Mesenchymal stem cell (in vitro differentiated cells and primary cell): ENCODE results near the gene TRPM3.

Experiments
- DNase-seq: peaks from one replicate; pipeline ENCODE4 v3.0.0-alpha.2; 2013
- H2AFZ ChIP-seq: one replicate; pipeline ENCODE4 v1.6.1; 2013; ENCODE audit warnings: low read depth, mild to moderate bottlenecking, control low read depth, inconsistent platforms, low read length, moderate library complexity
- H2AK5ac ChIP-seq: 2 replicates; pipeline ENCODE4 v1.6.1; 2013; ENCODE audit warnings: low read length, moderate library complexity, mild to moderate bottlenecking, inconsistent platforms; ENCODE audit not compliant: severe bottlenecking
- H2BK120ac ChIP-seq: one replicate; pipeline ENCODE4 v1.6.1; 2013; ENCODE audit warnings: low read depth, mild to moderate bottlenecking, inconsistent platforms, low read length, moderate library complexity
- H2BK12ac ChIP-seq, 2 experiments: one replicate each; pipeline ENCODE4 v1.6.1; 2013; ENCODE audit warnings: inconsistent platforms in 2 of 2, low read length in 2 of 2, mild to moderate bottlenecking in 2 of 2, moderate library complexity in 2 of 2, control low read depth in 1 of 2
- H2BK15ac ChIP-seq: one replicate; pipeline ENCODE4 v1.6.1; 2013; ENCODE audit warnings: mild to moderate bottlenecking, low read depth, inconsistent platforms; ENCODE audit not compliant: poor library complexity, severe bottlenecking
- H2BK5ac ChIP-seq: 2 replicates; pipeline ENCODE4 v1.6.1; 2013; ENCODE audit warnings: low read depth, mild to moderate bottlenecking, low read length, control low read depth, inconsistent platforms; ENCODE audit not compliant: poor library complexity, severe bottlenecking
- H3K14ac ChIP-seq, 2 experiments: one replicate each; pipeline ENCODE4 v1.6.1; 2013; ENCODE audit warnings: inconsistent platforms in 2 of 2, low read length in 2 of 2, control low read depth in 1 of 2, mild to moderate bottlenecking in 1 of 2, moderate library complexity in 1 of 2
- H3K18ac ChIP-seq, 2 experiments: one replicate each; pipeline ENCODE4 v1.6.1; 2013; ENCODE audit warnings: inconsistent platforms in 2 of 2, low read length in 2 of 2, control low read depth in 1 of 2, low read depth in 1 of 2, mild to moderate bottlenecking in 1 of 2
- H3K23ac ChIP-seq, 2 experiments: one replicate each; pipeline ENCODE4 v1.6.1; 2013; ENCODE audit warnings: inconsistent platforms in 2 of 2, low read length in 2 of 2, mild to moderate bottlenecking in 2 of 2, moderate library complexity in 2 of 2, control low read depth in 1 of 2
- H3K27ac ChIP-seq: 2 replicates; pipeline ENCODE4 v1.5.1; 2013; ENCODE audit warnings: mild to moderate bottlenecking, moderate library complexity, low read length, control low read depth, inconsistent platforms; ENCODE audit not compliant: poor library complexity, severe bottlenecking
- H3K27me3 ChIP-seq, 2 experiments: 2 replicates each; pipeline versions ENCODE4 v1.6.1 to v1.7.0; 2013; ENCODE audit warnings: low read length in 2 of 2, mild to moderate bottlenecking in 2 of 2, moderate library complexity in 2 of 2, control low read depth in 1 of 2, inconsistent platforms in 1 of 2; ENCODE audit not compliant: control insufficient read depth in 1 of 2, insufficient read depth in 1 of 2
- H3K36me3 ChIP-seq, 2 experiments: 2 replicates each; pipeline versions ENCODE4 v1.6.1 to v1.7.0; 2013; ENCODE audit warnings: low read length in 2 of 2, control low read depth in 1 of 2, inconsistent platforms in 1 of 2, low read depth in 1 of 2, mild to moderate bottlenecking in 1 of 2; ENCODE audit not compliant: insufficient read depth in 2 of 2, control insufficient read depth in 1 of 2
- H3K4ac ChIP-seq, 2 experiments: one replicate each; pipeline ENCODE4 v1.6.1; 2013; ENCODE audit warnings: inconsistent platforms in 2 of 2, low read length in 2 of 2, mild to moderate bottlenecking in 2 of 2, moderate library complexity in 2 of 2, control low read depth in 1 of 2, low read depth in 1 of 2
- H3K4me1 ChIP-seq: 2 replicates; pipeline ENCODE4 v1.6.1; 2013; ENCODE audit warnings: low read depth, low read length, control low read depth; ENCODE audit not compliant: control insufficient read depth, insufficient read depth
- H3K4me2 ChIP-seq: 2 replicates; pipeline ENCODE4 v1.6.1; 2013; ENCODE audit warnings: low read length, mild to moderate bottlenecking, inconsistent platforms; ENCODE audit not compliant: poor library complexity, severe bottlenecking
- H3K4me3 ChIP-seq, 2 experiments: 2 replicates each; pipeline versions ENCODE4 v1.5.1 to v1.7.0; 2013; ENCODE audit warnings: low read length in 2 of 2, mild to moderate bottlenecking in 2 of 2, control low read depth in 1 of 2, low read depth in 1 of 2; ENCODE audit not compliant: insufficient read depth in 1 of 2
- H3K79me1 ChIP-seq: replicated peaks from 2 replicates; pipeline ENCODE4 v1.6.1; 2013; ENCODE audit warnings: mild to moderate bottlenecking, control low read depth, low read length, inconsistent platforms; ENCODE audit not compliant: poor library complexity, severe bottlenecking
- H3K9ac ChIP-seq: 2 replicates; pipeline ENCODE4 v1.7.0; 2013; ENCODE audit warnings: mild to moderate bottlenecking, low read length, moderate library complexity
- H3K9me3 ChIP-seq: 2 replicates; pipeline ENCODE4 v1.7.0; 2013; ENCODE audit warnings: mild to moderate bottlenecking, low read length; ENCODE audit not compliant: control insufficient read depth
- H4K8ac ChIP-seq: one replicate; pipeline ENCODE4 v1.6.1; 2013; ENCODE audit warnings: inconsistent platforms, mild to moderate bottlenecking, low read length, moderate library complexity
- H4K91ac ChIP-seq: one replicate; pipeline ENCODE4 v1.6.1; 2013; ENCODE audit warnings: mild to moderate bottlenecking, low read length, inconsistent platforms
- WGBS: methylation state at CpG from one replicate; pipeline ENCODE4 v1.1.7; 2013; ENCODE audit warnings: mixed read lengths; 5-methylcytosine and 5-hydroxymethylcytosine counted together

The TRPM3 gene

DNA sequence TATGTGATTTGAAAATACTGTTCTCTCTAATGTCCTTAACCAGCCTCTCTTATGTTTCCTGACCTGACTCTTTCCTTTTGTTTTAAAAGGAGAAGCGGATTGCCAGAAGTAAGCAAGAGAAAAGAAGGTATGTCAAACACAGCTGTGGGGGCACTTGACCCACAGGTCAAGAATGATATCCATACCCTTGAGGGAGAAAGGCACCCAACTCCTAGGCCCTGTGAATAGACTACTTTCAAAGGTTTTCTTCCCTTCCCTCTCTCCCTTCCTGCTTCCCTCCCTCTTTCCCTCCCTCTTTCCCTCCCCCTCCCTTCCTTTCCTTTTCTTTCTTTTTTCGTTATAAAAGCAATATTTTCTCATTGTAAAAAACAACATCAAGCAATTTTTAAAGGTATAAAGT lies 306.8 kb downstream of the TRPM3 start:
- H3K23ac ChIP-seq, result no peak overlapping the region
- H3K4me3 ChIP-seq, result no peak overlapping the region
- no peak overlapping the region for H2BK5ac ChIP-seq
- H2BK15ac ChIP-seq, result no peak overlapping the region
- no peak overlapping the region for H2BK12ac ChIP-seq
- H4K91ac ChIP-seq, result no peak overlapping the region
- H3K4me2 ChIP-seq, result no peak overlapping the region
- no peak for DNase-seq
- 50% methylated on average over 1 of the region's 2 CpGs for WGBS
- H3K4ac ChIP-seq, result no peak overlapping the region
- H3K9me3 ChIP-seq, result no peaks in the 10 kb centered on the region
- no peak overlapping the region for H3K9ac ChIP-seq
- no peak overlapping the region for H4K8ac ChIP-seq
- no peaks in the 10 kb centered on the region for H3K4me1 ChIP-seq
- H3K27ac ChIP-seq, result no peak overlapping the region
- no peak overlapping the region for H2AFZ ChIP-seq
- no peaks in the 10 kb centered on the region for H3K27me3 ChIP-seq
- no peak overlapping the region for H3K14ac ChIP-seq
- no peaks in the 10 kb centered on the region for H3K79me1 ChIP-seq
- H3K36me3 ChIP-seq, result no peaks in the 10 kb centered on the region
- H2BK120ac ChIP-seq, result no peak overlapping the region
- H2AK5ac ChIP-seq, result no peak overlapping the region
- no peak overlapping the region for H3K18ac ChIP-seq

DNA sequence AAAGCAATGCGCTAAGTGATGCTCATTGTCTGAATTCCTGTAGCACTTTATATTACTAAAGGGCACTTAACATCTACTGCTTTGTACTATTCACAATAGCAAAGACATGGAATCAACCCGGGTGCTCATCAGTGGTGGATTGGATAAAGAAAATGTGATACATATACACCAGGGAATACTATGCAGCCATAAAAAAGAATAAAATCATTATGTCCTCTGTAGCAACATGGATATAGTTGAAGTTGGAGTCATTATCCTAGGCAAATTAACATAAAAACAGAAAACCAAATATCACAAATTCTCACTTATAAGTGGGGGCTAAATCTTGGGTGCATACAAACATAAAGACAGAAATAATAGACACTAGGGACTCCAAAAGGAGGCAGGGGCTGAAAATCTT lies 308.3 kb downstream of the TRPM3 start:
- no peak overlapping the region for H3K18ac ChIP-seq
- H3K4me1 ChIP-seq, result no peaks in the 10 kb centered on the region
- no peak overlapping the region for H3K23ac ChIP-seq
- no peak overlapping the region for H3K9ac ChIP-seq
- H3K4me3 ChIP-seq, result no peak overlapping the region
- no peaks in the 10 kb centered on the region for H3K36me3 ChIP-seq
- H3K4ac ChIP-seq, result no peak overlapping the region
- no peaks in the 10 kb centered on the region for H3K79me1 ChIP-seq
- no peak overlapping the region for H4K91ac ChIP-seq
- DNase-seq, result no peak
- no peak overlapping the region for H2BK5ac ChIP-seq
- H3K27me3 ChIP-seq, result no peaks in the 10 kb centered on the region
- no peak overlapping the region for H2BK15ac ChIP-seq
- no peak overlapping the region for H2AFZ ChIP-seq
- no peak overlapping the region for H2BK12ac ChIP-seq
- H3K4me2 ChIP-seq, result no peak overlapping the region
- H4K8ac ChIP-seq, result no peak overlapping the region
- 75% methylated on average over 1 of the region's 2 CpGs for WGBS
- no peak overlapping the region for H3K14ac ChIP-seq
- H3K9me3 ChIP-seq, result no peaks in the 10 kb centered on the region
- H3K27ac ChIP-seq, result no peak overlapping the region
- H2AK5ac ChIP-seq, result no peak overlapping the region
- H2BK120ac ChIP-seq, result no peak overlapping the region

DNA sequence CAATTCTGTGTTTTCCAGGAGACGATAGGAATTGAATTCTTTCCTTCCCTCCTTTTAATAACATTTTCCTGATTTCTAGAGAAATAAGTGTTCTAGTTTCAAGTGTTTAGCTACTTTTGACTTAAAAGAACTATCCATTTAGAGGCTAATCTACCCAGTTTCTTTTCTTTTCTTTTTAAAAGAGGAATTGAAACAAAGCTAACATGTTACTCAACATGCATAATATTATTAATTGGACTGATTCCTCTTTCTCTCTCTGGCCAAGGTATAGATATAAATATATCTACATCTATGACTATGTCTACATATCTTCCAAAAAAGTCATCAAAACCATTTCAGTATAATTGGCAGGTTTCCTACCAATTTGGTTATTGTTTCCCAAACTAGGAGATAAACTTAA lies 309.8 kb downstream of the TRPM3 start:
- Histone ChIP-seq H3K27ac (no peak overlapping the region), H2BK12ac (no peak overlapping the region), H2BK120ac (no peak overlapping the region), H2AFZ (no peak overlapping the region), H3K4ac (no peak overlapping the region), H3K18ac (no peak overlapping the region), H4K91ac (no peak overlapping the region), H2BK15ac (no peak overlapping the region), H3K36me3 (no peaks in the 10 kb centered on the region), H3K4me3 (no peak overlapping the region), H3K27me3 (no peaks in the 10 kb centered on the region), H3K9me3 (no peaks in the 10 kb centered on the region), H2BK5ac (no peak overlapping the region), H3K4me2 (no peak overlapping the region), H3K9ac (no peak overlapping the region), H3K23ac (no peak overlapping the region), H3K4me1 (no peaks in the 10 kb centered on the region), H3K14ac (no peak overlapping the region), H3K79me1 (no peaks in the 10 kb centered on the region), H2AK5ac (no peak overlapping the region), H4K8ac (no peak overlapping the region)
- WGBS, result no CpG with 5 or more reads among the region's 1 CpG
- no peak for DNase-seq

DNA sequence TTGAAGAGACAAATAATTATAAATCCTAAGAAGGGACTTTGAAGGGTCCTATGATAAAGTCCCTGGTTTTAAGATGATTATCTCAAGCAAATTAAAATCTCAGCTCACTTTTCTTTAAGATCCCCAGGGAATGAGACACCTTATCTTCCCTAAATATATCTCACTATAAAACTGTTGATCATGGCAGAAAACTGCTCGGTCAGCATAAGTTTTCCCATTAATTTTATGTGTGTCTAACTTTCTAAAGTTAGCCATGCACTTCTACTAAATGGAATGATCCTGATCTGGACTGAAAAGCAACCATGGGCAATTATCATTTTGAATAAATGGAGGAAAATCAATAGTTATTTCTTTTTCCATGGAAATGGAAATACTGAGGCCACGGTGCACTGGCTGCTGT lies 314.5 kb downstream of the TRPM3 start:
- no peak overlapping the region for H2AK5ac ChIP-seq
- H3K27me3 ChIP-seq, result no peaks in the 10 kb centered on the region
- H3K27ac ChIP-seq, result no peak overlapping the region
- H3K4me1 ChIP-seq, result no peaks in the 10 kb centered on the region
- no peaks in the 10 kb centered on the region for H3K79me1 ChIP-seq
- H2BK12ac ChIP-seq, result no peak overlapping the region
- no peak overlapping the region for H3K4me2 ChIP-seq
- no CpG with 5 or more reads among the region's 2 CpGs for WGBS
- H2BK120ac ChIP-seq, result no peak overlapping the region
- no peak overlapping the region for H2AFZ ChIP-seq
- H3K18ac ChIP-seq, result no peak overlapping the region
- H4K91ac ChIP-seq, result no peak overlapping the region
- no peak overlapping the region for H2BK5ac ChIP-seq
- no peak overlapping the region for H3K23ac ChIP-seq
- H3K9ac ChIP-seq, result no peak overlapping the region
- H3K4ac ChIP-seq, result no peak overlapping the region
- no peak overlapping the region for H3K14ac ChIP-seq
- no peak overlapping the region for H4K8ac ChIP-seq
- DNase-seq, result no peak
- H3K36me3 ChIP-seq, result no peaks in the 10 kb centered on the region
- no peak overlapping the region for H2BK15ac ChIP-seq
- no peaks in the 10 kb centered on the region for H3K9me3 ChIP-seq
- no peak overlapping the region for H3K4me3 ChIP-seq
